ENCODE results near the gene SMPDL3B. TPM values are rescaled to one million over a fixed set of nuclear protein-coding genes. Genes with fewer than 3 reads are reported as not detected.

Gene SMPDL3B
- total RNA-seq, 1 experiment from 2014 or later, result 51.3 TPM

- no peak overlapping the region for H3K27ac ChIP-seq (ENCODE audit: insufficient read length, low read depth, low read length)
- H4K5ac ChIP-seq (ENCODE audit: insufficient read length, low read depth, low read length), result no peak overlapping the region
- H3K79me2 ChIP-seq (ENCODE audit: insufficient read depth, low read length), result no peaks in the 10 kb centered on the region
- H2AK5ac ChIP-seq (ENCODE audit: insufficient read length, low read length), result no peak overlapping the region
- no peak overlapping the region for H2AFZ ChIP-seq (ENCODE audit: low read length)
- H4K8ac ChIP-seq (replicated peaks; ENCODE audit: insufficient read length, low read depth, low read length), result no peak overlapping the region
- H4K91ac ChIP-seq (ENCODE audit: insufficient read length, low read depth, low read length), result no peak overlapping the region
- Mint-ChIP-seq H3K27ac (no peak overlapping the region), H3K4me3 (no peak overlapping the region), H3K27me3 (ENCODE audit: low read depth) (no peaks in the 10 kb centered on the region), H3K9me3 (no peaks in the 10 kb centered on the region), H3K4me1 (no peaks in the 10 kb centered on the region), H3K36me3 (ENCODE audit: insufficient read depth in 1 of 3, low read depth in 3 of 3) (peaks cover 0 to 10% (median 8%) of the 10 kb centered on the region in 3 experiments; a peak in 4 of 7 replicates)
- no peak overlapping the region for H2BK15ac ChIP-seq (ENCODE audit: low read depth, low read length)
- H4K20me1 ChIP-seq (ENCODE audit: control insufficient read depth, insufficient read depth, insufficient read length), result no peaks in the 10 kb centered on the region
- peak; percentile 61; the same call in 2 of the 3 replicates for TF ChIP-seq CTCF (conservative IDR thresholded peaks at IDR 0.05)
- no peak overlapping the region for H3T11ph ChIP-seq (ENCODE audit: low read length)
- no peak overlapping the region for H3K56ac ChIP-seq (ENCODE audit: insufficient read length, low read depth, low read length)
- H2BK20ac ChIP-seq (ENCODE audit: low read depth, low read length, poor library complexity, severe bottlenecking), result no peak overlapping the region
- H3K23ac ChIP-seq (ENCODE audit: insufficient read length, low read depth, low read length), result no peak overlapping the region
- no CpG with 5 or more reads among the region's 1 CpG for WGBS (ENCODE audit: extremely low coverage, insufficient read length, low lambda C conversion rate)
- H3K27me3 ChIP-seq (ENCODE audit: insufficient read depth, low read length), result no peaks in the 10 kb centered on the region
- no peak overlapping the region for H3K14ac ChIP-seq (ENCODE audit: insufficient read depth, low read length)
- no peaks in the 10 kb centered on the region for H3K9me3 ChIP-seq (ENCODE audit: control insufficient read depth, low read depth, low read length)
- H3K4ac ChIP-seq (ENCODE audit: low read depth, low read length), result no peak overlapping the region
- H3K79me1 ChIP-seq (ENCODE audit: insufficient read depth, low read depth, low read length, poor library complexity, severe bottlenecking), result no peaks in the 10 kb centered on the region
- no peak overlapping the region for H2BK12ac ChIP-seq (ENCODE audit: insufficient read length, low read depth, low read length)
- H3K23me2 ChIP-seq (ENCODE audit: insufficient read length, low read depth, low read length, poor library complexity, severe bottlenecking), result no peaks in the 10 kb centered on the region
- H3K4me2 ChIP-seq (ENCODE audit: insufficient read depth, insufficient read length, low read length), result no peak overlapping the region
- no peak overlapping the region for H3K9ac ChIP-seq (ENCODE audit: extremely low read depth, insufficient read length, low read length)
- H3K4me1 ChIP-seq (ENCODE audit: insufficient read depth, low read length), result no peaks in the 10 kb centered on the region
- no peak overlapping the region for H2BK120ac ChIP-seq (ENCODE audit: low read depth, low read length, poor library complexity, severe bottlenecking)
- H3K18ac ChIP-seq (ENCODE audit: insufficient read length, low read depth, low read length), result no peak overlapping the region
- H2BK5ac ChIP-seq (ENCODE audit: insufficient read length, low read length), result no peak overlapping the region
- no peak for DNase-seq
Measured at GRCh38 chr1:27979151-27979858, 44.5 kb downstream of the SMPDL3B start.
